ENCODE data around the gene CDC6.

GRCh38 chr17:40311575-40311974 is 23.9 kb downstream of the CDC6 start:
- TF ChIP-seq EZH2phosphoT487 (IDR thresholded peaks at IDR 0.05; ENCODE audit: insufficient read depth, low read depth) (no peak), EZH2 (IDR thresholded peaks at IDR 0.05; ENCODE audit: insufficient read depth, poor library complexity, severe bottlenecking) (no peak)

Measured in GM23248 (cell line).